Kidney epithelial cell (primary cell): Measurements from ENCODE around the gene NANOGP8. TPM values are rescaled to one million over a fixed set of nuclear protein-coding genes. Genes with fewer than 3 reads are reported as not detected.
"Not testable (repeated sequence)": the region's sequence is repeated elsewhere in the genome, so short reads cannot be mapped to it uniquely, and the experiment has no call there.

Experiments
- DNase-seq: peaks from one replicate; pipeline ENCODE4 v3.0.0-alpha.2; 2010; ENCODE audit warnings: low read depth
- H3K27me3 ChIP-seq: 2 replicates; pipeline ENCODE4 v1.6.0; 2011; ENCODE audit warnings: low read length; ENCODE audit not compliant: control insufficient read depth, insufficient read depth
- H3K36me3 ChIP-seq: 2 replicates; pipeline ENCODE4 v1.5.1; 2011; ENCODE audit warnings: low read length; ENCODE audit not compliant: control insufficient read depth, insufficient read depth
- H3K4me3 ChIP-seq: 2 replicates; pipeline ENCODE4 v1.5.1; 2011; ENCODE audit warnings: low read depth, mild to moderate bottlenecking, control low read depth, low read length
- total RNA-seq: library from RNA; depleted of rRNA; stranded (reverse); fragments of >200 nt; gene quantifications from 2 replicates; pipeline ENCODE4 v1.2.3, GENCODE V29; 2015
- TF ChIP-seq, protein P1 (sequence below): IDR thresholded peaks from 2 replicates; pipeline ENCODE4 v1.5.1; 2011; ENCODE audit warnings: mild to moderate bottlenecking, moderate library complexity, low read length, control low read depth, inconsistent platforms; ENCODE audit not compliant: insufficient read depth, poor library complexity, severe bottlenecking

NANOGP8 gene
- total RNA-seq, 1 donor from 2014 or later = not detected

GRCh38 chr15:35092311-35092710, 7.2 kb upstream of the NANOGP8 start:
- H3K36me3 ChIP-seq = no peaks in the 10 kb centered on the region

DNA sequence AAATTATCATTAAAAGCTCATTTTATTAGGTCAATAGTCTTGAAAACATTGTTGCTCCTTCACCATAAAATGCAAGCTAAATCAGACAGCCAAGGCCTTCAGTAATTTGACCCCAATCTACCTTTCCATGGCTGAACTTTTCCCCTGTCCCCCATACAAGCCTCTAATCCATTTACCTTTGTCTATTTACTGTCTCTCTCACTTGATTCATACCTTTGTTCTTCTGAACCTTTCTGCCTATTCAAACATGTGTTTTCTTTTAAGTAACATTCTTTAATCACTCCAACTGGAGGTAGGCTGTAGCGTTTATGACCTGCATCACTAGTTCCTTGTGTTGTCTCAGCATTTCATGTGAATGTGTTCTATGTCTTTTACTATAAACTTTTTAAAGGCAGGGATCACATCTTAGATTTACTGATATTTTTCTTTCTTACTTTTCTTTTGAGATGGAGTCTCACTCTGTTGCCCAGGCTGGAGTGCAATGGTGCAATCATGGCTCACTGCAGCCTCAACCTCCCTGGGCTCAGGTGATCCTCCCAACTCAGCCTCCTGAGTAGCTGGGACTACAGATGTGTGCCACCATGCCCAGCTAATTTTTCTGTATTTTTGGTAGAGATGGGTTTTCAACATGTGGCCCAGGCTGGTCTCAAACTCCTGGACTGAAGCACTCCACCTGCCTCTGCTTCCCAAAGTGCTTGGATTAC, 5.2 kb upstream of the NANOGP8 start:
- no peak for DNase-seq
- Histone ChIP-seq H3K27me3 (no peaks in the 10 kb centered on the region), H3K36me3 (no peaks in the 10 kb centered on the region), H3K4me3 (no peak overlapping the region)
- TF ChIP-seq, protein P1, sequence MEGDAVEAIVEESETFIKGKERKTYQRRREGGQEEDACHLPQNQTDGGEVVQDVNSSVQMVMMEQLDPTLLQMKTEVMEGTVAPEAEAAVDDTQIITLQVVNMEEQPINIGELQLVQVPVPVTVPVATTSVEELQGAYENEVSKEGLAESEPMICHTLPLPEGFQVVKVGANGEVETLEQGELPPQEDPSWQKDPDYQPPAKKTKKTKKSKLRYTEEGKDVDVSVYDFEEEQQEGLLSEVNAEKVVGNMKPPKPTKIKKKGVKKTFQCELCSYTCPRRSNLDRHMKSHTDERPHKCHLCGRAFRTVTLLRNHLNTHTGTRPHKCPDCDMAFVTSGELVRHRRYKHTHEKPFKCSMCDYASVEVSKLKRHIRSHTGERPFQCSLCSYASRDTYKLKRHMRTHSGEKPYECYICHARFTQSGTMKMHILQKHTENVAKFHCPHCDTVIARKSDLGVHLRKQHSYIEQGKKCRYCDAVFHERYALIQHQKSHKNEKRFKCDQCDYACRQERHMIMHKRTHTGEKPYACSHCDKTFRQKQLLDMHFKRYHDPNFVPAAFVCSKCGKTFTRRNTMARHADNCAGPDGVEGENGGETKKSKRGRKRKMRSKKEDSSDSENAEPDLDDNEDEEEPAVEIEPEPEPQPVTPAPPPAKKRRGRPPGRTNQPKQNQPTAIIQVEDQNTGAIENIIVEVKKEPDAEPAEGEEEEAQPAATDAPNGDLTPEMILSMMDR = no peak

More at GRCh38 chr15:35092311-35092710, 7.2 kb upstream of the NANOGP8 start:
- DNase-seq = no peak
- no peak overlapping the region for H3K4me3 ChIP-seq
- TF ChIP-seq, protein P1 = no peak
- no peaks in the 10 kb centered on the region for H3K27me3 ChIP-seq

DNA sequence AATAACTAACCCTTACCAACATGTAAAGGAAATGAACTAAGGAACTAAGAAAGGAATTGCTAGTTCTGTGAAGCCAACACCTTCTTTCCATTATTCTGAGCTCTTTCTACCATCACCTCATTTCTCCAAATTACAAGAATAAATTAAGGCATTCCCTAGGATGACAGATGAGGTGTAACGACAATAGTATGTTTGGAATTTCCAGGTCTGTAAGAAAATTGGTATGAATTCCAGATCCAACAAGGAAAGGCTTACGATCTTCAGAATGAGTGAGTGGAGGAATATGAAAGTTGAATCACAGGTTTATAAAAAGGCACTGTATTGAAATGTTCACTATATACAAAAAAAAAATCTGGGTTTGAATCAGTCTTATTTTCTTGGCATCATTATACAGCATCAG, 4.5 kb upstream of the NANOGP8 start:
- H3K36me3 ChIP-seq = no peaks in the 10 kb centered on the region
- DNase-seq = no peak

DNA sequence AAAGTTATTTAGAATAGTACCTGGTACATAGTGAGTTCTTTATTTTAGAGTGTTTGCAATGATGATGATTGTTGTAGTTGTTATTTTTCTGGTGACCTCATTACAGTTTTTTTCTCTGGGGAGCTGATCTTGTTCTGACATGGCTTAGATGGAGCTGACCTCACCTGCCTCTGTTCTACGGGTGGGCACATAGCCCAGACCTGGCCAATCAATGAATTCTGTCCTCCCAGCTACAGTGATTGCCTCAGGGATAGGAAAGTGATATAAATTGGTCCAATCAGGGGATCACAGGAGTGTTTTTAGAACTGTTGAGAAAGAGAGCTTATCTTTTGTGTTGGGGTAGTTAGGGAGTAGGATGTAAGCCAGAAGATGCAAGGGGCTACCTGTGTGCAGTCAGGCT, 3.2 kb upstream of the NANOGP8 start:
- no peaks in the 10 kb centered on the region for H3K27me3 ChIP-seq
- H3K36me3 ChIP-seq = no peaks in the 10 kb centered on the region
- no peak overlapping the region for H3K4me3 ChIP-seq
- no peak for DNase-seq
- TF ChIP-seq, protein P1 = no peak

More for the DNA sequence above, 4.5 kb upstream of the NANOGP8 start:
- TF ChIP-seq, protein P1 = no peak
- H3K27me3 ChIP-seq = no peaks in the 10 kb centered on the region
- no peak overlapping the region for H3K4me3 ChIP-seq

DNA sequence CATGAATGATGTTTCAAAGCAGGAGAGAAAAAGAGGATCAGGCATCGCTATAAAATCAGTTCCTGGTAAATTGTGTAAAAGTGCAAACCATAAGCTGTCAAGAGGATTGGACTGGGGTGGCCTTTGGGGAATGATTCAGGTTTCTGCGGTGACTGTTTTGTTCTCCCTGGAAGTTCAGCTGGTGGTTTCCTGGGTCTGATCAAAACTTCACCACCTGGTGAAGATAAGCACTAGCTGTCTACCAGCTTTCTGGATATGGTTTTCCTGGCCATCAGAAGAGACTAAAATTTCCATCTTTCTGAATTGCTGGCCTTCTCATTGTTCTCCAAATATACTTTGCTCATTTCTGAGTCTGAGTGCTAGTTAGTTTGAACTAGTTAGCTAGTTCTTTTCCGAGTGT, 2.7 kb upstream of the NANOGP8 start:
- Histone ChIP-seq H3K27me3 (no peaks in the 10 kb centered on the region), H3K4me3 (no peak overlapping the region), H3K36me3 (no peaks in the 10 kb centered on the region)
- no peak for DNase-seq
- TF ChIP-seq, protein P1 = no peak

DNA sequence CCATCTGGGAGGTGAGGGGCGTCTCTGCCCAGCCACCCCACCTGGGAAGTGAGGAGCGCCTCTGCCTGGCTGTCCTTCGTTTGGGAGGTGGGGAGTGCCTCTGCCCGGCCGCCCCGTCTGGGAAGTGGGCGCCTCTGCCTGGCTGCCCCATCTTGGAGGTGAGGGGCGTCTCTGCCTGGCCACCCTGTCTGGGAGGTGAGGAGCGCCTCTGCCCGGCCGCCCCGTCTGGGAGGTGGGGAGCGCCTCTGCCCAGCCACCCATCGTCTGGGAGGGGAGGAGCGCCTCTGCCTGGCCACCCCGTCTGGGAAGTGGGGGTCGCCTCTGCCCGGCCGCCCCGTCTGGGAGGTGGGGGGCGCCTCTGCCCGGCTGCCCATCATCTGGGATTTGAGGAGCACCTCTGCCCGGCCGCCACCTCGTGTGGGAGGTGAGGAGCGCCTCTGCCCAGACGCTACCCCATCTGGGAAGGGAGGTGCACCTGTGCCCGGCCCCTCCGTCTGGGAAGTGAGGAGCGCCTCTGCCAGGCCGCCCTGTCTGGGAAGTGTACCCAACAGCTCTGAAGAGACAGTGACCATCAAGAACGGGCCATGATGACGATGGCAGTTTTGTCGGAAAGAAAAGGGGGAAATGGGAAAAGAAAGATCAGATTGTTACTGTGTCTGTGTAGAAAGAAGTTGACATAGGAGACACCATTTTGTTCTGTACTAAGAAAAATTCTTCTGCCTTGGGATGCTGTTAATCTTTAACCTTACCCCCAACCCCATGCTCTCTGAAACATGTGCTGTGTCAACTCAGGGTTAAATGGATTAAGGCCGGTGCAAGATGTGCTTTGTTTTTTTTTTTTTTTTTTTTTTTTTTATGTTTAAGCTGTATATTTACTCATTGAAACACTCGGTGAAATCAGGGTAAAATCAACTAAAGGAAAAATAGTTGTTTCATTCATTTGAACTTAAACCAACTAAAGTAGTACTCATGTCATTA, 2.4 kb downstream of the NANOGP8 start:
- H3K36me3 ChIP-seq, DNase-seq: not testable (repeated sequence)

DNA sequence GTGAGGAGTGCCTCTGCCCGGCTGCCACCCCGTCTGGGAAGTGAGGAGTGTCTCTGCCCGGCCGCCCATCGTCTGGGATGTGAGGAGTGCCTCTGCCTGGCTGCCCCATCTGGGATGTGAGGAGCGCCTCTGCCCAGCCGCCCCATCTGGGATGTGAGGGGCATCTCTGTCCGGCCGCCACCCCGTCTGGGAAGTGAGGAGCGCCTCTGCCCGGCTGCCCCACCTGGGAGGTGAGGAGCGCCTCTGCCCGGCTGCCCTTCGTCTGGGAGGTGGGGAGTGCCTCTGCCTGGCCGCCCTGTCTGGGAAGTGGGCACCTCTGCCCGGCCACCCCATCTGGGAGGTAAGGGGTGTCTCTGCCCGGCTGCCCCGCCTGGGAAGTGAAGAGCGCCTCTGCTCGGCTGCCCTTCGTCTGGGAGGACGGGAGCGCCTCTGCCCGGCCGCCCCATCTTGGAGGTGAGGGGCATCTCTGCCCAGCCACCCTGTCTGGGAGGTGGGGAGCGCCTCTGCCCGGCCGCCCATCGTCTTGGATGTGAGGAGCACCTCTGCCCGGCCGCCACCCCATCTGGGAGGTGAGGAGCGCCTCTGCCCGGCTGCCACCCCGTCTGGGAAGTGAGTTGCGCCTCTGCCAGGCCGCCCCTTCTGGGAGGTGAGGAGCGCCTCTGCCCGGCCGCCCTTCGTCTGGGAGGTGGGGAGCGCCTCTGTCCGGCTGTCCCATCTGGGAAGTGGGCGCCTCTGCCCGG, 3.3 kb downstream of the NANOGP8 start:
- not testable (repeated sequence) for H3K36me3 ChIP-seq, H3K4me3 ChIP-seq, H3K27me3 ChIP-seq, DNase-seq

More for the DNA sequence above, 2.4 kb downstream of the NANOGP8 start:
- H3K4me3 ChIP-seq, H3K27me3 ChIP-seq: not testable (repeated sequence)
